Activated naive CD4-positive, alpha-beta T cell treated with anti-CD3 and anti-CD28 coated beads, Interleukin-2, amount 50 U/mL, for 24 hours (primary cell): ENCODE measurements around the gene HIPK1.
"Not testable (repeated sequence)": the region's sequence is repeated elsewhere in the genome, so short reads cannot be mapped to it uniquely, and the experiment has no call there.

Experiments
- H3K27ac Mint-ChIP-seq: one replicate; pipeline ENCODE4 v1.8.0; 2021; ENCODE audit warnings: mild to moderate bottlenecking, mixed read lengths
- H3K27me3 Mint-ChIP-seq: one replicate; pipeline ENCODE4 v1.8.0; 2021; ENCODE audit warnings: mixed read lengths
- H3K36me3 Mint-ChIP-seq: one replicate; pipeline ENCODE4 v1.8.0; 2021; ENCODE audit warnings: mixed read lengths
- H3K4me1 Mint-ChIP-seq: one replicate; pipeline ENCODE4 v1.8.0; 2021; ENCODE audit warnings: mixed read lengths
- H3K4me3 Mint-ChIP-seq: one replicate; pipeline ENCODE4 v1.8.0; 2021; ENCODE audit warnings: mild to moderate bottlenecking, mixed read lengths
- H3K9me3 Mint-ChIP-seq: one replicate; pipeline ENCODE4 v1.8.0; 2021; ENCODE audit warnings: mixed read lengths

Gene HIPK1

GRCh38 chr1:114000406-114000805 is 71.3 kb downstream of the HIPK1 start:
- Mint-ChIP-seq H3K4me1 (peaks cover 10% of the 10 kb centered on the region), H3K4me3 (no peak overlapping the region), H3K9me3 (peaks cover 4% of the 10 kb centered on the region), H3K27me3 (peaks cover 2% of the 10 kb centered on the region), H3K36me3 (peaks cover 2% of the 10 kb centered on the region), H3K27ac (no peak overlapping the region)

- Mint-ChIP-seq H3K4me3 (no peak overlapping the region), H3K27me3 (peaks cover 2% of the 10 kb centered on the region), H3K4me1 (peaks cover 10% of the 10 kb centered on the region), H3K27ac (no peak overlapping the region), H3K36me3 (no peaks in the 10 kb centered on the region), H3K9me3 (no peaks in the 10 kb centered on the region)
Measured at GRCh38 chr1:114002492-114003239, 73.5 kb downstream of the HIPK1 start.

- peaks cover 2% of the 10 kb centered on the region for H3K27me3 Mint-ChIP-seq
- H3K4me1 Mint-ChIP-seq, result peaks cover 4% of the 10 kb centered on the region
- no peaks in the 10 kb centered on the region for H3K9me3 Mint-ChIP-seq
- no peaks in the 10 kb centered on the region for H3K36me3 Mint-ChIP-seq
- H3K27ac Mint-ChIP-seq, result no peak overlapping the region
- H3K4me3 Mint-ChIP-seq, result no peak overlapping the region
Measured at GRCh38 chr1:114003431-114003830, 74.3 kb downstream of the HIPK1 start.

- not testable (repeated sequence) for H3K27me3 Mint-ChIP-seq, H3K9me3 Mint-ChIP-seq, H3K36me3 Mint-ChIP-seq, H3K27ac Mint-ChIP-seq, H3K4me1 Mint-ChIP-seq, H3K4me3 Mint-ChIP-seq
Measured at GRCh38 chr1:114006825-114007224, 77.7 kb downstream of the HIPK1 start.

GRCh38 chr1:114008480-114008941 is 79.4 kb downstream of the HIPK1 start:
- Mint-ChIP-seq H3K27ac (no peak overlapping the region), H3K9me3 (no peaks in the 10 kb centered on the region), H3K4me3 (no peak overlapping the region), H3K4me1 (no peaks in the 10 kb centered on the region), H3K27me3 (no peaks in the 10 kb centered on the region), H3K36me3 (no peaks in the 10 kb centered on the region)

GRCh38 chr1:114008993-114009392 is 79.9 kb downstream of the HIPK1 start:
- H3K4me1 Mint-ChIP-seq, result no peaks in the 10 kb centered on the region
- no peak overlapping the region for H3K4me3 Mint-ChIP-seq
- no peaks in the 10 kb centered on the region for H3K36me3 Mint-ChIP-seq
- H3K27ac Mint-ChIP-seq, result no peak overlapping the region
- H3K9me3 Mint-ChIP-seq, result no peaks in the 10 kb centered on the region
- H3K27me3 Mint-ChIP-seq, result no peaks in the 10 kb centered on the region

- Mint-ChIP-seq H3K4me3 (no peak overlapping the region), H3K9me3 (no peaks in the 10 kb centered on the region), H3K36me3 (no peaks in the 10 kb centered on the region), H3K27me3 (no peaks in the 10 kb centered on the region), H3K4me1 (no peaks in the 10 kb centered on the region), H3K27ac (no peak overlapping the region)
Measured at GRCh38 chr1:114009393-114009792, 80.3 kb downstream of the HIPK1 start.

GRCh38 chr1:114010433-114011184 is 81.5 kb downstream of the HIPK1 start:
- Mint-ChIP-seq H3K4me3 (no peak overlapping the region), H3K4me1 (no peaks in the 10 kb centered on the region), H3K36me3 (no peaks in the 10 kb centered on the region), H3K27ac (no peak overlapping the region), H3K27me3 (no peaks in the 10 kb centered on the region), H3K9me3 (no peaks in the 10 kb centered on the region)

GRCh38 chr1:114011796-114012195 is 82.7 kb downstream of the HIPK1 start:
- H3K4me3 Mint-ChIP-seq, result no peak overlapping the region
- no peaks in the 10 kb centered on the region for H3K27me3 Mint-ChIP-seq
- no peaks in the 10 kb centered on the region for H3K4me1 Mint-ChIP-seq

GRCh38 chr1:114015075-114015474 is 86.0 kb downstream of the HIPK1 start:
- peaks cover 2% of the 10 kb centered on the region for H3K36me3 Mint-ChIP-seq
- H3K4me1 Mint-ChIP-seq, result no peaks in the 10 kb centered on the region
- no peaks in the 10 kb centered on the region for H3K27me3 Mint-ChIP-seq
- no peak overlapping the region for H3K4me3 Mint-ChIP-seq
- H3K27ac Mint-ChIP-seq, result no peak overlapping the region
- no peaks in the 10 kb centered on the region for H3K9me3 Mint-ChIP-seq

More at GRCh38 chr1:114011796-114012195, 82.7 kb downstream of the HIPK1 start:
- H3K36me3 Mint-ChIP-seq, result no peaks in the 10 kb centered on the region
- no peak overlapping the region for H3K27ac Mint-ChIP-seq
- no peaks in the 10 kb centered on the region for H3K9me3 Mint-ChIP-seq

- H3K27ac Mint-ChIP-seq, H3K4me3 Mint-ChIP-seq, H3K9me3 Mint-ChIP-seq, H3K27me3 Mint-ChIP-seq, H3K36me3 Mint-ChIP-seq, H3K4me1 Mint-ChIP-seq: not testable (repeated sequence)
Measured at GRCh38 chr1:114019724-114020123, 90.6 kb downstream of the HIPK1 start.

- H3K27me3 Mint-ChIP-seq, result peaks cover 1% of the 10 kb centered on the region
- peaks cover 2% of the 10 kb centered on the region for H3K36me3 Mint-ChIP-seq
- H3K4me1 Mint-ChIP-seq, result no peaks in the 10 kb centered on the region
- H3K4me3 Mint-ChIP-seq, result no peak overlapping the region
- no peak overlapping the region for H3K27ac Mint-ChIP-seq
- no peaks in the 10 kb centered on the region for H3K9me3 Mint-ChIP-seq
Measured at GRCh38 chr1:114021665-114022099, 92.6 kb downstream of the HIPK1 start.

- H3K4me1 Mint-ChIP-seq, result no peaks in the 10 kb centered on the region
- H3K4me3 Mint-ChIP-seq, result no peak overlapping the region
- peaks cover 2% of the 10 kb centered on the region for H3K36me3 Mint-ChIP-seq
- H3K27me3 Mint-ChIP-seq, result peaks cover 1% of the 10 kb centered on the region
- H3K27ac Mint-ChIP-seq, result no peak overlapping the region
- no peaks in the 10 kb centered on the region for H3K9me3 Mint-ChIP-seq
Measured at GRCh38 chr1:114022877-114023276, 93.8 kb downstream of the HIPK1 start.

- Mint-ChIP-seq H3K27me3 (peaks cover 1% of the 10 kb centered on the region), H3K4me3 (no peak overlapping the region), H3K36me3 (peaks cover 2% of the 10 kb centered on the region), H3K27ac (no peak overlapping the region), H3K9me3 (no peaks in the 10 kb centered on the region), H3K4me1 (no peaks in the 10 kb centered on the region)
Measured at GRCh38 chr1:114023377-114023776, 94.3 kb downstream of the HIPK1 start.

- H3K4me1 Mint-ChIP-seq, result no peaks in the 10 kb centered on the region
- no peaks in the 10 kb centered on the region for H3K9me3 Mint-ChIP-seq
- H3K4me3 Mint-ChIP-seq, result no peak overlapping the region
- peaks cover 1% of the 10 kb centered on the region for H3K27me3 Mint-ChIP-seq
- no peak overlapping the region for H3K27ac Mint-ChIP-seq
- H3K36me3 Mint-ChIP-seq, result peaks cover 2% of the 10 kb centered on the region
Measured at GRCh38 chr1:114024049-114024448, 94.9 kb downstream of the HIPK1 start.
